Measurements from ENCODE around the gene ZNF613. TPM values are rescaled to one million over a fixed set of nuclear protein-coding genes. Genes with fewer than 3 reads are reported as not detected.

Gene ZNF613
- total RNA-seq = 10 to 100 TPM in 2 of 4 donors, 1 to 10 TPM in 2; 6.0 to 62.8 (median 15.8) TPM

DNA sequence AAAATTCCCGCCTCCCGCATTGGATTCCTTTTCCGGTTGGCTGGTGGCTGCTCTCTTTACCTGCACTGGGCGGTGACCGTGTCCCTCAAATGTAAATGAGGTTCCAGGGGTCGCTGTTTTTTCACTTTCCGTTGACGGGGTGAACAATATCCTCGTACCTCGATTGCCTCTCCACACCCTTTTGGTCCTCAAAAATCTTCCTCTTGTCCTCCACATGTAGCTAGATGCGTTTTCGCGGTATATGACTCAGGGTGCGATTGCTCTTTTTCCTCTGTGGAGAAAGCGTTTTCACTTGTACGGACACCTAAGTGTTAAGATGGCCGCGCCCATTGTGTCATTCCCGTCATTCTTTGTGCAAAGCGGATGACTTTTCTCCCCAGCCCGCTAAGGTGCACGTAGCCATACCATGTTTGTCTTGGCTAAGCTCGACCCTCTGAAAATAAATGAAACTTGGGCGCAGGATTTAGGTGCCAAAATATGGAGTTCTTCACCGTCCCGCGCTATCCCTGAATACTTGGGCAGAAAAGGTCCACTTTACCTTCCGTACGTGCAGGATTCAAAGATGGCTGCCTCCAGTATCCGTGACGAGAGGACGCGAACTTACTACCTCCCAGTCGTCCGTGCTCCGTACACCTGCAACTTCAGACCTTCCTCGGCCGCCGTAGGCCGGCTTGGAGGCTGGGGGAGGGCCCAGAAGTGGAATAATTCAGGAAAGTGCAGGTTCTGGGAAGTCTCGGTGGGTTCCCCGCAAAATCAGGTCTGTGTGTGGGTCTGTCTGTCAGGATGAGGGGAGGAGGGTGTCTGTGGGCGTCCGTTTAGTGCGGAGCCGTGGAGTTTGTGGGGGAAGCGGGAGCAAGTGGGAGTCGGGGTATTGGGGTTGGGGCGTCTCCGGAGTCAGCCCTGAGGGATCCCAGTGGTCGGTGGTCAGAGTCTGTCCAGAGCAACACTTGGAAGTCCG lies at the start of gene ZNF613:
ZNF613 (plus strand) TSS at position 689 of the 958 bp plus-strand sequence. CDS start 8,749 bp downstream, outside the sequence.
- Histone ChIP-seq H3K4me3 (peak within 1 kb of the TSS; percentile 79 to 90 (median 86)), H3K4me1 (peaks cover 0 to 12% (median 6%) of the 10 kb centered on the region in 4 donors), H3K36me3 (peaks cover 0 to 28% (median 12%) of the 10 kb centered on the region in 4 donors), H3K27ac (peak within 1 kb of the TSS; percentile 85 to 89 (median 86)), H3K9me3 (peaks cover 25 to 35% of the 10 kb centered on the region in 2 donors), H3K27me3 (no peaks in the 10 kb centered on the region)
- intact Hi-C loops (cut with DNase I; ENCODE audit: low total_unique reads) (no loop called here), in situ Hi-C loops (cut with MboI; ENCODE audit: low pct_ligation_motif_present in 1 of 4, low pct_unique_long_range_greater_than_20kb in 1 of 4, low sequenced_read_pairs in 3 of 4) (no loop called here)
- DNase-seq = peak; percentile 91
- TF ChIP-seq, protein P1, sequence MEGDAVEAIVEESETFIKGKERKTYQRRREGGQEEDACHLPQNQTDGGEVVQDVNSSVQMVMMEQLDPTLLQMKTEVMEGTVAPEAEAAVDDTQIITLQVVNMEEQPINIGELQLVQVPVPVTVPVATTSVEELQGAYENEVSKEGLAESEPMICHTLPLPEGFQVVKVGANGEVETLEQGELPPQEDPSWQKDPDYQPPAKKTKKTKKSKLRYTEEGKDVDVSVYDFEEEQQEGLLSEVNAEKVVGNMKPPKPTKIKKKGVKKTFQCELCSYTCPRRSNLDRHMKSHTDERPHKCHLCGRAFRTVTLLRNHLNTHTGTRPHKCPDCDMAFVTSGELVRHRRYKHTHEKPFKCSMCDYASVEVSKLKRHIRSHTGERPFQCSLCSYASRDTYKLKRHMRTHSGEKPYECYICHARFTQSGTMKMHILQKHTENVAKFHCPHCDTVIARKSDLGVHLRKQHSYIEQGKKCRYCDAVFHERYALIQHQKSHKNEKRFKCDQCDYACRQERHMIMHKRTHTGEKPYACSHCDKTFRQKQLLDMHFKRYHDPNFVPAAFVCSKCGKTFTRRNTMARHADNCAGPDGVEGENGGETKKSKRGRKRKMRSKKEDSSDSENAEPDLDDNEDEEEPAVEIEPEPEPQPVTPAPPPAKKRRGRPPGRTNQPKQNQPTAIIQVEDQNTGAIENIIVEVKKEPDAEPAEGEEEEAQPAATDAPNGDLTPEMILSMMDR (IDR thresholded peaks at IDR 0.05) = peak in 4 of 5 experiments; percentile 16 to 36 (median 19)
- TF ChIP-seq POLR2AphosphoS5 (IDR thresholded peaks at IDR 0.05) (peak in 2 of 3 donors; percentile 45), POLR2A (IDR thresholded peaks at IDR 0.05) (no peak)
- WGBS, 2 donors (ENCODE audit: low coverage in 1 of 2) = 0 to 1% methylated on average over 10 to 51 of the region's 52 CpGs

DNA sequence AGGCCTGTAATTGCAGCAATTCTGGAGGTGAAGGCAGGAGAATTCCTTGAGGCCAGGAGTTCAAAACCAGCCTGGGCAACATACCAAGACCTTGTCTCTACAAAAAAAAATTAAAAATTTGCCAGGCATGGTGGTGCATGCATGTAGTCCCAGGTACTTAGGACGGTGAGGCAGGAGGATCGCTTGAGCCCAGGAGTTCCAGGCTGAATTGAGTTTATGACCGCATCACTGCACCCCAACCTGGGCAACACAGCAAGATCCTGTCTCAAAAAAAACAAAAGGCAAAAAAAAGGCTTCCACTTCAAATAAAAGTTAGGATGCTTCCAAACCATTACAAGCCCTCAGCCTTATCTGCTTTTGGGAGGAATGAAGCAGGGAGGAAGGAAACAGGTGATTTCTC lies 44.8 kb upstream of the ZNF613 start:
- H3K27me3 ChIP-seq = no peaks in the 10 kb centered on the region
- in situ Hi-C loops (cut with MboI; ENCODE audit: low pct_ligation_motif_present in 1 of 4, low pct_unique_long_range_greater_than_20kb in 1 of 4, low sequenced_read_pairs in 3 of 4) (no loop called here), intact Hi-C loops (cut with DNase I; ENCODE audit: low total_unique reads) (no loop called here)
- H3K4me1 ChIP-seq = peaks cover 0 to 8% (median 3%) of the 10 kb centered on the region in 4 donors
- TF ChIP-seq EP300 (IDR thresholded peaks at IDR 0.05; ENCODE audit: low read depth) = no peak
- TF ChIP-seq, protein P1 (IDR thresholded peaks at IDR 0.05) = no peak
- TF ChIP-seq POLR2A (IDR thresholded peaks at IDR 0.05) = no peak
- no peak for TF ChIP-seq POLR2AphosphoS5 (IDR thresholded peaks at IDR 0.05)
- peaks cover 45 to 47% of the 10 kb centered on the region in 2 donors for H3K9me3 ChIP-seq
- H3K36me3 ChIP-seq = peaks cover 0 to 37% (median 13%) of the 10 kb centered on the region in 4 donors
- 96 to 100% methylated on average over 3 of the region's 3 CpGs for WGBS, 2 donors (ENCODE audit: low coverage in 1 of 2)
- no peak overlapping the region for H3K4me3 ChIP-seq
- no peak for DNase-seq
- no peak overlapping the region for H3K27ac ChIP-seq

DNA sequence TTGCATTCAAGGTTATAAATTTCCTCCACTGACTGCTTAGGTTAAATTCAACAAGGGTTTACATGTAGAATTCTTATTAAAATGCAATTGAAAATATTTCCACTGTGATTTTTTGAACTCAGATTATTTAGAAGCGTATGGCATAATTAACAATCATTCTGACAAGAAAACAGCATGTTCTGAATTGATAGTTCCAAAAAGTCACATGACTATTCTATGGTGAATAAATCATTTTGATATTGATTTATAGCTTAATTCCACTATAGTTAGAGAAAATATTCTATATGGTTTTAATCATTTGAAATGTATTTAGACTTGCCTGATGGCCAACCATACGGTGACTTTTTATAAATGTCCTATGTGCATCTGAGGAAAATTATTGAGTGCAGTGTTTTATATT lies 42.6 kb upstream of the ZNF613 start:
- no peak overlapping the region for H3K4me3 ChIP-seq
- WGBS, 2 donors (ENCODE audit: low coverage in 1 of 2) = 96% methylated on average over 2 of the region's 2 CpGs
- intact Hi-C loops (cut with DNase I; ENCODE audit: low total_unique reads) (no loop called here), in situ Hi-C loops (cut with MboI; ENCODE audit: low pct_ligation_motif_present in 1 of 4, low pct_unique_long_range_greater_than_20kb in 1 of 4, low sequenced_read_pairs in 3 of 4) (no loop called here)
- H3K36me3 ChIP-seq = peaks cover 0 to 27% (median 5%) of the 10 kb centered on the region in 4 donors
- H3K4me1 ChIP-seq = peaks cover 0 to 11% (median 6%) of the 10 kb centered on the region in 4 donors
- peaks cover 47 to 51% of the 10 kb centered on the region in 2 donors for H3K9me3 ChIP-seq
- no peak for TF ChIP-seq EP300 (IDR thresholded peaks at IDR 0.05; ENCODE audit: low read depth)
- TF ChIP-seq POLR2A (IDR thresholded peaks at IDR 0.05) = no peak
- TF ChIP-seq, protein P1 (IDR thresholded peaks at IDR 0.05) = no peak
- TF ChIP-seq POLR2AphosphoS5 (IDR thresholded peaks at IDR 0.05) = no peak
- H3K27ac ChIP-seq = no peak overlapping the region
- no peak for DNase-seq
- no peaks in the 10 kb centered on the region for H3K27me3 ChIP-seq
